CD4-positive, alpha-beta T cell treated with Interleukin-1 beta for 1 hour (primary cell): Measurements from ENCODE around the gene CCL23.
"Not testable (repeated sequence)": the region's sequence is repeated elsewhere in the genome, so short reads cannot be mapped to it uniquely, and the experiment has no call there.

ENCODE experiments used
- DNase-seq, 2 donors: peaks; one replicate each; pipeline ENCODE4 v3.0.0-alpha.2; 2020 to 2022

The CCL23 gene

DNA sequence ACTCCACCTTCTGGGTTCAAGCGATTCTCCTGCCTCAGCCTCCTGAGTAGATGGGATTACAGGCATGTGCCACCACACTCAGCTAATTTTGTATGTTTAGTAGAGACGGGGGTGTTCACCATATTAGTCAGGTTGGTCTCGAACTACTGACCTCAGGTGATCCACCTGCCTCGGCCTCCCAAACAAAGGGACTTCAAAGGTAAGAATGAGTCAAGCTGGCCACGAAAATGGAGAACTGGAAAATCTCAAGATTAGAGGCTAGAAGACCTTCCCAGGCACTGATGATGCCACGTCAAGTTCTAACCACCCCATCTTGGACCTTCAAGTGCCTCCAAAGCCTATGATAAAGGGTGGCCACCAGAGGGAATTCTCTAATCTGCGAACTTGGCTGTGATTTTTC is 15.1 kb downstream of the CCL23 start:
- DNase-seq = no peak

DNA sequence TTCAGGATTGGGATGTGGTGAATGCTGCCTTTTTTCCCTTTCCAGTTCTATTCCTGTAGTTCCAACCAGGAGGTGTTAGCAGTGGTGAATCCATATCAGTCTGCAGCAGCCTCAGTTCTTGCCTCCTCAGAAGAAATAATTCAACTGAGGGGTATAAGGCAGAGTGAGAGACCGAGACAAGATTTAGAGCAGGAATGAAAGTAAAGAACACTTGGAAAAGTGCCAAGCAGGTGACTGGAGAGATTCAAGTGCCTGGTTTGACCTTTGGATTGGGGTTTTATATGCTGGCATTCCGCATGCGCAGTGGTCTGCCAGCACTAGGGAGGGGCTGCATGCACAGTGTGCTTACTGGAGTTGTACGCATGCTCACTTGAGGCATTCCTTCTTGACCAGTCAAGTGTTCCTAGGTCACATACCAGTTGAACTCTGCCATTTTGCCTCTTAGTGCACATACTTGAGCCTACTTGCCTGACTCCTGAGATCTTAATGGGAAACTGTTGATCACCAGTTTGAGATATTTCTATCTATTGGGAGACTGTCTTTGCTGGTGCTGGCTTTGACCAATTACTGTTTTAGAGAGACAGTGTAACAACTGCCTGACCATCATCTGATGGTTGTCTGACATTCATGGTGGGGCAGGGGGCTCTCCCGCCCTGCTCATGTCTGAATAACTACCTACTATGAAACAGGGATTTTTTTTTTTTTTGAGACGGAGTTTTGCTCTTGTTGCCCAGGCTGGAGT is 15.7 kb downstream of the CCL23 start:
- no peak for DNase-seq

GRCh38 chr17:36001110-36001771 is 16.5 kb downstream of the CCL23 start, which contains the start of gene CCL15:
CCL15 (minus strand) TSS chr17:36001553; CDS start chr17:36001492, 61 bp downstream.
- DNase-seq = no peak

GRCh38 chr17:36000732-36001109 is 17.1 kb downstream of the CCL23 start:
- DNase-seq = no peak

DNA sequence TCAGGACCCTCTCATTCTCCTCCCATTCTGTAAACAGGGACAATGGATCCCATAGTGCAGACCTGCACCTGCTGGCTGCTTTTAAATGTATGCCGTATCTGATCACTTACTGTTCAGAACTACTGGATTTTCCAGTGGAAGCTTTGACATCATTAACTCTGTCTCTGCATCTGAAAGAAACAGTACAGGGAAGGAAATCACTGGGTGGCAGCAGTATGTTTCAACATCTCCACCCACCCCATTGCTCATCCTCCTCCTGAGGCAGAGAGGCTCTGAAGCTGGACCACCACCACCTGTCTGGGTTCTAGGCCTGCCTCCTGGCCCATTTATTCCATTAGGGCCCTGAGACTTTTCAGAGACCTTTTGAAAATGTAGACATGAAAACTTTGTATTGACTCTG is 19.0 kb downstream of the CCL23 start:
- no peak for DNase-seq

GRCh38 chr17:35998018-35998545 is 19.7 kb downstream of the CCL23 start:
- DNase-seq = no peak

DNA sequence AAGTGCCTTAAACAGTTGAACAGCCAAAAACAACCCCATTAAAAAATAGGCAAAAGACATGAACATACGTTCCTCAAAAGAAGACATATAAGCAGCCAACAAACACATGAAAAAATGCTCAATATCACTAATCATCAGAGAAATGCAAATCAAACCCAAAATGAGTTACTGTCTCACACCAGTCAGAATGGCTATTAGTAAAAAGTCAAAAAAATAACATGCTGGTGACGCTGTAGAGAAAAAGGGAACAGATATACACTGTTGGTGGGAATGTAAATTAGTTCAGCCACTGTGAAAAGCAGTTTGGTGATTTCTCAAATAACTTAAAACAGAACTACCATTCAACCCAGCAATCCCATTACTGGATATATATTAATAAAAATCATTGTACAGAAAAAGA is 22.4 kb downstream of the CCL23 start:
- DNase-seq = not testable (repeated sequence)

DNA sequence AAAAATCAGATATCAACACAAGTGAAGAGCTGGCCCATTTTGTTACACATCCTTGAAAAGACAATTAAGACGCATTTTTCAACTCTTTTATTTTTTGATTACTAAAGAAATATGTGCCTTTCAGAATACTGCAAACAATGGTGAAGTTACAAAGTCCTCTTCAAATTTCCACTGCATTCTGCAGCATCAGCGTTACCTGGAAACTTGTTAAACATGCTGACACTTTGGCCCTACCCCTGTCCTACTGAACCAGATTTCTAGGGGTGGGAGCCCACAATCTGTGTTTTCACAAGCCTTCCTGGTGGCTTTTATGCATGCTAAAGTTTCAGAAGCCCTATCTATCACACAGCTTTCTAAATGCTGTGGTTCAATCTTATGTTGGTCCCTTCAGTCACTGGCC is 26.7 kb downstream of the CCL23 start:
- DNase-seq = no peak

- no peak for DNase-seq
Measured at GRCh38 chr17:35988164-35988563, 29.6 kb downstream of the CCL23 start.

GRCh38 chr17:35986643-35987042 is 31.1 kb downstream of the CCL23 start, which contains the start of gene CCL14:
CCL14 (minus strand) TSS chr17:35986729; CDS start chr17:35986649, 80 bp downstream.
- DNase-seq = no peak

DNA sequence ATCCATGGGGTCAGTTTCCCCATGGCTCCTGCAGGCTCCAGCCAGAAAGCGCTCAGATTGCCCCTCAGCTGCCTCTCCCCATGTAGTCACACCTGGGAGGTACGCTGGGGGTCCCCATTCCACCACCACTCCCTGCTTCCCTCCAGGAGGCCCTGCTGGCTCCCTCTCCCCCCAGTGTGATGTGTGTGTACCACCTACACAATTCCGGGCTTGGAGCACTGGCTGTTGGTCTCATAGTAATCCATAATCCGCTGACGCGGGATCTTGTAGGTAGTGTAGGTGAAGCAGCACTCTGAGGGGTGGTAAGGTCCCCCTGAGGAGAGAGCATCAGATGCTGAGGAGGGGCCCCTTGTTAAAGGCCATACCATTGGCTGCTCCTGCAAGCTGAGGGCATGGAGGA is 33.6 kb downstream of the CCL23 start:
- no peak for DNase-seq

DNA sequence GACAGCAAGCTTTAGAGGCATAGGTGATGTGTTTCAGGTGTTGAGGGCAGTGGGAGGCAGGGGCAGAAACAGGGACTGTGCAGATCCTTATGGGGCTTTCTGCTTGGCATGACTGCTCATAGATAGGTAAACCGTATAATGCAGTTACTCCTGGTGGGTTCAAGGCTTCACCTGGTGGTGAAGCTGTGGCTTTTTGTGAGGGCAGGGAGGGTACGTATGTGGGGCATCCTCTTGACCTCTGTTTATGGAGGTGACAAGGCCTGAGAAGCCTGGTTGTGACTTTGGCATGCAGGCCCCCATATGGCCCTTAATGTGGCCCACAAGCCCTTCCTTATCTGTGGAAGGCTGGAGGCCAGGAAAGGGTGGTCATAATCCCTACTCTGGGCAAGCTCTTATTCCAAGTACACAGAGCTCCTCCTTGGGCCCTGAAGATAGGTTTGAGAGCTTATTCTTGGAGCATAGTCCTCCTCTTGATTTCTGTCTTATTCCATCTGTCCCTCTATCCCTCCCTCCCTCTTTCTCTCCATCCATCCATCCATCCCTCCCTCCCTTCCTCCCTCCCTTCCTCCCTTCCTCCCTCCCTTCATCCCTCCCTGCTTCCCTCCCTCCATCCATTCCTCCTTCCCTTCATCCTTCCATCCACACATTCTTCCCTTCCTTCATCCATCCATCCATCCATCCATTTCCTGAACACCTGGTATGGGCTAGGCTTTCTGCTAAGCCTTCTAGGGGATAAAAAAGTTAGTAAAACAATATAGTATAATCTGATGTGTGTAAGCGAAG is 35.2 kb downstream of the CCL23 start:
- no peak for DNase-seq

GRCh38 chr17:35981908-35982330 is 35.9 kb downstream of the CCL23 start:
- DNase-seq = peak; percentile 10 to 11

DNA sequence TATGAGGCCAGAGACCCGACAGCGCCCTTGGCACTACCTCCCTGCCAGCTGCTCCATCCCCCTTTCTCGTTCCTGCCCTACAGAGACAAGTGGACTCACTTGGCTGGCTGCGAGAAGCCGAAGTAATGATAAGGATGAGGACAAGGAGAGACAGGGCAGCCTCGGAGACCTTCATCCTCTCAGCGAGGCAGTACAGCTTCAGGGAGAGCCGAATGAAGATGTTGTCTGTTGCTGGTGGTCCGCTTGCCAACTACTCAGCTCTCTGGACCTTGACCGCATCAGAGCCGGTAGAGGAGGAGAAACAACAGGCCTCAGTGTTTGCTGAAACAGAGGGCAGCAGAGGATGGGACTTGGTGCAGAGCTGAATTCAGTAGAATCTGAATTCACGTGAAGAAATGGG is 36.5 kb downstream of the CCL23 start, which contains the start of gene CCL16:
Gene CCL16 (minus strand): TSS at position 252 of the 400 bp plus-strand sequence. CDS start 77 bp downstream, at position 175.
- DNase-seq = no peak

- no peak for DNase-seq
Measured at GRCh38 chr17:35978346-35978745, 39.4 kb downstream of the CCL23 start.

- DNase-seq = no peak
Measured at GRCh38 chr17:35977509-35977908, 40.3 kb downstream of the CCL23 start.

DNA sequence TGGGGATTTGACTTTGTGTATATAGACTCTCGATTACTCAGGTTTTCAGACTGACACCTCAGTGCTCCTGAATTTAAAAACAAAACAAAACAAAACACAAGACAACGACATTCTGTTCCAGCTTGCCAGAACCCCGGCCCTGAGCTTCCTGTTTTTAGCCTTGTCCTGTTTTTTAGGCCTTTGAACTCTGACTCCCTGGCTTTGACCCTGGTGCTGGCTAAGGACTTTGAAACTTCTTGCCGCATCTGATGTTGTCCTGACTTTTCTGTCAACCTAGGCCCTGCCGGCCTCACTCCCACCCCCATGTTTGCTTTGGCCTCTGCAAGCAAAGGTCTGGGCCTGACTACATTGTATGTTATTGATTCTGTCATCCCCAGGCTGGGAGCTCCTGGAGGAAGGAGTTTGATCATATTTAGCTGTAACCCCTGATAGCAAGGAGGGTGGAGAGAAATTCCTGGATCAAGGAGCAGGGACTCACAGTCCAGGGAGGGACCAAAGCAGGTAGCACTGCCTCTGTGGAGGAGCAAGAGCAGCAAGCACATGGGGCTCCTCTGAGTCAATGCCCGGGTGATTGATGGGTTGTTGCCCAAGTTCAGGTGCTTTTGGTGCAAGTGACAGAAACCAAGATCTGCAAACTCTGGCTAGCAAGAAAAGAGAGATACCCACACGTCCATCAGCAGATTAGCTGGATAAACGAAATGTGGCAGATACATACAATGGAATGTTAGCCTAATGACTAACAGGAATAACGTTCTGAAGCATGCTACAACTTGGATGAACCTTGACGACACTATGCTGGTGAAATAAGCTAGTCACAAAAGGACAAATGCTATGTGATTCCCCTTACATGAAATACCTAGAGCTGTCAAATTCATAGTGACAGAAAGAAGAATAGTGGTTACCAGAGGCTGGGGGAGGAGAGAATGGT is 44.2 kb downstream of the CCL23 start:
- DNase-seq = no peak

GRCh38 chr17:35972945-35973332 is 44.8 kb downstream of the CCL23 start:
- DNase-seq = no peak

DNA sequence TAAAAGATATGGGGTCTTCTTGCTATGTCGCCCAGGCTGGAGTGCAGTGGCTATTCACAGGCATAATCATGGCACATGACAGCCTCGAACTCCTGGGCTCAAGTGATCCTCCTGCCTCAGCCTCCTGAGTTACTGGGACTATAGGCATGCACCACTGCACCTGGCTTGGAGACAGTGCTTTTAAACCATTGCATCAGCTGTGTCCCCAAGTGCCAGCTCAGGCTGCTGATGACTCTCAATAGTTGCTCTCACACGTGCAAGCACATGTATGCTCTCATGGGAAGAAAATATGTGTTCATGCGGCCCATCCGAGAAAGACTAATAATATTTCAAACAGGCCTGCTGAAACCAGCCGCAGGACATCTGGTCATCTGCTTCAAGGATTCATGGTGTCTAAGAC is 45.2 kb downstream of the CCL23 start:
- no peak for DNase-seq

DNA sequence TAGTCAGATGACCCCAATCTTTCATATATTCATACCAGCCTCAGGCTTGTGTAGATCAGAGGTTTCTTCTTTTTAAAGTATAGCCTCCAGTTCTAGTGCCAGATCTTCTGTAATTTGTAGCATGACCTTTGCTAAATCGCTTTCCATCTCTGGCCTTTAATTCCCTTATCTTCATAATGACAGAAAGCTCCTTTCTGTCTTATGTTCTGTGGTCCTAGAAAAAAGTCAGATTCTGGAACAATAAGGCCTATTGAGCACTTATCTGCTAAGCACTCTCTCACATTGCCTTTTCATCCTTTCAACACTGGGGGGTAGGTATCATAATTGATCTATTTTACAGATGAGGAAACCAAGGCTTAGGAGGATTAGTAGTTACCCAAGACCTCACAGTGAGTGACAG is 45.7 kb downstream of the CCL23 start:
- DNase-seq = no peak

GRCh38 chr17:35969558-35970380 is 48.0 kb downstream of the CCL23 start:
- peak; percentile 68 to 74 for DNase-seq
